PC-3 (cell line): ENCODE data around the gene RETN. TPM values are rescaled to one million over a fixed set of nuclear protein-coding genes. Genes with fewer than 3 reads are reported as not detected.

Experiments used
- ATAC-seq: fragments of 200-7000 bp; cut with Tn5 transposase; 2 replicates; pipeline ENCODE4 v1.9.1; 2020; ENCODE audit warnings: mild to moderate bottlenecking, moderate library complexity
- BruUV-seq: library from RNA; stranded (reverse); fragments of 400-500 nt; replicated peaks from 2 replicates; lab custom pipeline; 2021; lab: Mats Ljungman, UMichigan
- CTCF ChIA-PET: fragments of 300-600 bp; sonication (Branson Sonifier 250); formaldehyde crosslinking; loops from one replicate; lab custom pipeline; 2022; ENCODE audit warnings: antibody characterized with exemption; lab: Charles Lee
- POLR2A ChIA-PET: fragments of 300-600 bp; sonication (Branson Sonifier 250); formaldehyde crosslinking; loops from one replicate; lab custom pipeline; 2022; ENCODE audit warnings: antibody characterized with exemption; ENCODE audit not compliant: unreplicated experiment; lab: Charles Lee
- DNase-seq: peaks from one replicate; pipeline ENCODE4 v3.0.0-alpha.2; 2015
- H2AFZ ChIP-seq: fragments of 300-600 bp; sonication (generic); 2 replicates; pipeline ENCODE4 v1.6.0; 2016; ENCODE audit warnings: antibody characterized with exemption, low read length
- H3F3A ChIP-seq: fragments of 300-600 bp; sonication (generic); one replicate; pipeline ENCODE4 v1.6.0; 2017; ENCODE audit warnings: antibody characterized with exemption, low read length, control low read depth, mild to moderate bottlenecking; ENCODE audit not compliant: unreplicated experiment
- H3K27ac ChIP-seq: fragments of 300-600 bp; sonication (generic); 2 replicates; pipeline ENCODE4 v1.5.1; 2016; ENCODE audit warnings: mild to moderate bottlenecking, low read length
- H3K27me3 ChIP-seq: fragments of 300-600 bp; sonication (generic); 2 replicates; pipeline ENCODE4 v1.6.1; 2016; ENCODE audit warnings: low read length, mixed read lengths
- H3K36me3 ChIP-seq: fragments of 300-600 bp; sonication (generic); 2 replicates; pipeline ENCODE4 v1.6.1; 2016; ENCODE audit warnings: low read depth, mixed run types, low read length, mixed read lengths
- H3K4me1 ChIP-seq: fragments of 300-600 bp; sonication (generic); 2 replicates; pipeline ENCODE4 v1.5.1; 2016; ENCODE audit warnings: low read length; ENCODE audit not compliant: insufficient read depth
- H3K4me2 ChIP-seq: fragments of 300-600 bp; sonication (generic); 2 replicates; pipeline ENCODE4 v1.6.0; 2016; ENCODE audit warnings: low read length
- H3K4me3 ChIP-seq: fragments of 300-600 bp; sonication (generic); 2 replicates; pipeline ENCODE4 v1.5.1; 2016; ENCODE audit warnings: mild to moderate bottlenecking, low read length, mixed read lengths
- H3K79me2 ChIP-seq: fragments of 300-600 bp; sonication (generic); 2 replicates; pipeline ENCODE4 v1.6.1; 2017; ENCODE audit warnings: low read length, mixed read lengths
- H3K9ac ChIP-seq: fragments of 300-600 bp; sonication (generic); 2 replicates; pipeline ENCODE4 v1.6.0; 2016; ENCODE audit warnings: mild to moderate bottlenecking, low read length
- H3K9me2 ChIP-seq: fragments of 300-600 bp; sonication (generic); replicated peaks from 2 replicates; pipeline ENCODE4 v1.6.1; 2016; ENCODE audit warnings: mixed run types, low read length, mixed read lengths
- H3K9me3 ChIP-seq: fragments of 300-600 bp; sonication (generic); 2 replicates; pipeline ENCODE4 v1.6.1; 2016; ENCODE audit warnings: low read length, mixed read lengths
- H4K20me1 ChIP-seq: fragments of 300-600 bp; sonication (generic); 2 replicates; pipeline ENCODE4 v1.6.1; 2016; ENCODE audit warnings: low read length, mixed read lengths
- CTCF ChIP-seq: fragments of 300-600 bp; sonication (generic); conservative IDR thresholded peaks from 2 replicates; pipeline ENCODE4 v1.5.1; 2017; ENCODE audit warnings: antibody characterized with exemption, low read depth, mild to moderate bottlenecking, low read length
- EZH2 ChIP-seq: fragments of 300-600 bp; sonication (generic); IDR thresholded peaks from one replicate; pipeline ENCODE4 v1.6.1; 2017; ENCODE audit warnings: antibody characterized with exemption, mild to moderate bottlenecking, low read length; ENCODE audit not compliant: unreplicated experiment
- EZH2phosphoT487 ChIP-seq: fragments of 300-600 bp; sonication (generic); IDR thresholded peaks from 2 replicates; pipeline ENCODE4 v1.6.1; 2018; ENCODE audit warnings: mild to moderate bottlenecking, antibody characterized with exemption, low read length, borderline replicate concordance
- intact Hi-C: fragments of 100-400 bp; cut with micrococcal nuclease; formaldehyde crosslinking; loops from 2 replicates; pipeline ENCODE4 v1.9.0; 2023
- total RNA-seq: library from RNA; depleted of rRNA; stranded (reverse); fragments of >200 nt; gene quantifications from 2 replicates; pipeline ENCODE4 v1.2.3, GENCODE V29; 2014

The RETN gene
- total RNA-seq, 1 experiment from 2014 or later, result not detected

DNA sequence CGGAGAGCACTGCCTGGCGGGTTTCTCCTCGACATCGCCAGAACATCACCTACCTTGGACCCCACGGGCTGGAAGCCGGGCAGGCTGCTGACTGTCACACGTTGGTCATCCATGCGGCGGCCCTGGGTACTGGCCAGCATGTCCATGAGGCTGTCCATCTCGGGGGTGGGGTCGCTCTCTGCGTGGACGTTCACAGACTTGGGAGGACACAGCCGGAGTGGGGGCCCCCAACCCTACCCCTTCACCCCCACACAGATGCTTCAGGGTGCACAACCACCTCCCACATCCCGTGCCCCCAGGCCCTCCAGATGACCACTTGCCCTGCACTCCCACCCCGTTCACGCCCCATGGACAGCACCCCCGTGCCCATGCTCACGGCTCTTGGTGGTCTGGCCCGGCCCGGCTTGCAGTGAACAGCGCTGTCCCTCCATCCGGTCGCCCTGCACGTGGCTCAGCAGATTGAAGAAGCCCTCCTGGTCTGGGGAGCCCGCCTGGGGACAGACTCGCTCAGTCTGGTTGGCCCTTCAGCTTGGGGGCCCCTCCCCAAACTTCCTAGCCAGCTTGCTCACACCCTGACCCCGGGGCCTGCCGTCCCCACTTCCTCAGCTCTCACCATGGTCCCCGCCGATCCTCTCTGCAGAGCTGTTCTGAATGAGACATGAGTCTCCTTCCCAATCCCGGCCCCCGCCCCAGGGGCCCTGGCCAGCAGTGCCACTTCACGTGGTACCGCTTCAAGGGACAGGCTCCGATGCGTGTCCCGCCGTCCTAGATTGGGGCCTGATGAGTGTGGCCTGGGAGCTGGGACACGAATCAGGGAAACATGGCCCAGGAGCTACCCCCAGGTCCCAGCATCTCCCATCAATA lies 36.3 kb upstream of the RETN start:
- intact Hi-C loops, result no loop called here
- Histone ChIP-seq H3K27ac (no peak overlapping the region), H3K36me3 (no peaks in the 10 kb centered on the region; the same call in 1 of the 2 replicates), H3K4me3 (no peak overlapping the region), H3K79me2 (peaks cover 46% of the 10 kb centered on the region), H4K20me1 (no peaks in the 10 kb centered on the region), H3K4me1 (peaks cover 18% of the 10 kb centered on the region), H3K27me3 (no peaks in the 10 kb centered on the region), H3F3A (no peaks in the 10 kb centered on the region), H2AFZ (no peak overlapping the region), H3K4me2 (no peak overlapping the region), H3K9ac (no peak overlapping the region), H3K9me3 (no peaks in the 10 kb centered on the region), H3K9me2 (no peaks in the 10 kb centered on the region)
- POLR2A ChIA-PET, result interaction anchor here (0.6 kb wide), 2 partner anchors 11 to 41 kb away, joined by 3 to 4 read pairs; no protein-coding TSS in a partner anchor
- BruUV-seq, result no TSS peak
- no peak for TF ChIP-seq CTCF
- CTCF ChIA-PET, result no interaction called here
- no peak for ATAC-seq
- DNase-seq, result no peak

DNA sequence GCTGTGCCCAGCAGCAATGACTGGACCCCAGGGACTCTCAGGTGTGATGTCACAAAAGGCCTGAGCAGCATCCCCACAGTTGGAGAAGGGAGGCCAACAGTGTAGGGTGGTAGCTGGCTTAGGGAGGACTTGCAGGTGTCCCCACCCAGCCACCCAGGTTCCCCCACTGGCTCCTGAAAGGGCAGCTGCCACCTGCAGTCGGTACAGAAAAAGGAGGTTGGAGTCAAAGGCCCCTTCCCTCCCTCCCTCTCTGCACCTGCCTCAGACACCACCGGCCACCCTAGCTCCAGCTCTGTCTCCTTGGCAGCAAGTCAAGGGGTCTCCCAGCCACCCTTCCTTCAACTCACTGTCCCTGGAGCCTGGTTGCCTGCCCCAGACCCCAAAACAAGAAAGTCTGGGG lies 35.2 kb upstream of the RETN start, which contains the start of gene PCP2:
TSS of gene PCP2 (minus strand) at position 22 of the 400 bp plus-strand sequence. CDS start 262 bp downstream, outside the sequence.
- no peaks in the 10 kb centered on the region for H3F3A ChIP-seq
- H3K4me2 ChIP-seq, result no peak within 1 kb of the TSS
- no peak within 1 kb of the TSS for H2AFZ ChIP-seq
- ChIA-PET CTCF (no interaction called here), POLR2A (interaction anchor here (0.6 kb wide), 1 partner anchor 10 kb away, joined by 4 read pairs; no protein-coding TSS in a partner anchor)
- intact Hi-C loops, result no loop called here
- H3K9me3 ChIP-seq, result no peaks in the 10 kb centered on the region
- H3K27ac ChIP-seq, result no peak within 1 kb of the TSS
- ATAC-seq (no peak), DNase-seq (no peak)
- no peak within 1 kb of the TSS for H3K4me3 ChIP-seq
- BruUV-seq, result no TSS peak
- H4K20me1 ChIP-seq, result no peaks in the 10 kb centered on the region
- no peaks in the 10 kb centered on the region for H3K27me3 ChIP-seq
- H3K9ac ChIP-seq, result no peak within 1 kb of the TSS
- peaks cover 10% of the 10 kb centered on the region for H3K4me1 ChIP-seq
- H3K9me2 ChIP-seq, result no peaks in the 10 kb centered on the region
- TF ChIP-seq CTCF (no peak), EZH2phosphoT487 (no peak), EZH2 (no peak)
- no peaks in the 10 kb centered on the region; the same call in 1 of the 2 replicates for H3K36me3 ChIP-seq
- peaks cover 46% of the 10 kb centered on the region for H3K79me2 ChIP-seq

DNA sequence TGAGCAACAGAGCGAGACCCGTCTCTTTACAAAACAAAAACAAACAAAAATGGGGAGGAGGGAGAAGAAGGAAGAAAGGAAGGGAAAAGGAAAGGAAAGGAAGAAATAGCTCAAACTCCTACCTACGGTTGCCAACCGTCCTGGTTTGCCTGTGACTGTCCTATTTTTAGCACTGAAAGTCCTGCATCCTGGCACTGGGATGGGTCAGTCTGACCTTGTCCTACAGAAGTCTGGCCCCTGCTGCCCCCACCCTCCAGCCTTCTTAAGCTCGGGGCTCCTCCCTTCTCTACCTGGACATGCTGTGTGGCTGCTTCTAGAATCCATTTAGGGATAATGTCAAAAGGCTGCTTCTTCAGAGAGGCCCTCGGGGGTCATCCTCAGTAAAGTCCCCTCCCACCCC lies 33.2 kb upstream of the RETN start:
- POLR2A ChIA-PET, result no interaction called here
- H3K4me3 ChIP-seq, result no peak overlapping the region
- no peak for TF ChIP-seq EZH2phosphoT487
- no peak for TF ChIP-seq CTCF
- TF ChIP-seq EZH2, result no peak

More for the DNA sequence above, 33.2 kb upstream of the RETN start:
- ATAC-seq (no peak), DNase-seq (no peak)
- BruUV-seq, result no TSS peak
- Histone ChIP-seq H3F3A (no peaks in the 10 kb centered on the region), H3K79me2 (peaks cover 36% of the 10 kb centered on the region), H3K9ac (no peak overlapping the region), H3K27ac (no peak overlapping the region), H2AFZ (no peak overlapping the region), H3K4me1 (peaks cover 6% of the 10 kb centered on the region), H3K4me2 (no peak overlapping the region), H3K9me2 (no peaks in the 10 kb centered on the region), H3K27me3 (no peaks in the 10 kb centered on the region), H4K20me1 (no peaks in the 10 kb centered on the region), H3K36me3 (no peaks in the 10 kb centered on the region; the same call in 1 of the 2 replicates), H3K9me3 (no peaks in the 10 kb centered on the region)
- CTCF ChIA-PET, result no interaction called here
- intact Hi-C loops, result no loop called here
